ENCODE measurements around the gene MDFIC2.

- TF ChIP-seq CTCF (IDR thresholded peaks at IDR 0.05; ENCODE audit: borderline replicate concordance, extremely low read depth, low read length, poor library complexity, severe bottlenecking) (no peak), EZH2 (IDR thresholded peaks at IDR 0.05; ENCODE audit: borderline replicate concordance, low read depth, low read length, severe bottlenecking) (no peak)
Measured at GRCh38 chr3:70281663-70282062, 30.8 kb downstream of the MDFIC2 start.

Data from DND-41 (cell line).